GM21447 (cell line): ENCODE results near the gene UBXN2A.
"Not testable (repeated sequence)": the region's sequence is repeated elsewhere in the genome, so short reads cannot be mapped to it uniquely, and the experiment has no call there.

Source experiments
- ATAC-seq: cut with Tn5 transposase; IDR thresholded peaks from one replicate; pipeline ENCODE4 v1.9.1; 2021; ENCODE audit not compliant: unreplicated experiment

Gene UBXN2A

DNA sequence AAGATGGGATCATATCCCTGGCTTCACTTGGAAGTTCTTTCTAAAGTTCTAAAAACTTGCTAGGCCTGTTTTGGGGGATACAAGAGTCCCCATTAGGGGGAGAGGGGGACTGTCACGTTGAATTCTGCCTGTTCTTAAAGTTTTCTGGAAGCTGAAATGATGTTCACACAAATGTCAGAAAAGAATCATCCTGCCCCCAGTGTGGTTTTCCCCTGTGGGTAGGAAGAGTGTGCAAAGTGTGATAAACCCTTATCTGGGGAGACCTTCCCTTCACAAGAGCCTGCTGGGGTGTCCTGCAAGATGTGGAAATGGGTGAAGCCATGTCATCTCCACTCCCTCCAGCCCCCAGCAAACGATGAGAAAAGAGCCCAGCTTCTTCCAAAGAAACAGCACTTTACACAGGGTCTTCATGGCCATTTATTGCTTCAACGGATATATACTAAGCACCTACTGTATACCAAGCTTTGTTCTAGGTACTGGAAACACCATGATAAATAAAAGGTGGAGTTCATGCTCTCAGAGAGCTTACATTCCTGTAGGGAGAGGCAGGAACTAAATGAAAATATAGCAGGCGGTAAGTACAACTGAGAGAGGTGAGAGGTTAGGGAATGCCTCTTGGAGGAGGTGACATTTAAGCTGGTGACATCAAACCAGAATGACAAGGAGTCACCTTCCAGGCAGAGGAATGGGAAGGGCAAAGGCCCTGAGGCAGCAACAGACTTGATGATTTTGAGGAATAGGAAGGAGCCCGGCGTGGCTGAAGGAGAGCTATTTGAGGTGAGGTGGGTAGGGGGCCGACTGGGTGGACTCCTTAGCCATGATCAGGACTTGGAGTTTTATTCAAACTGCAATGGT, 71.2 kb downstream of the UBXN2A start:
- ATAC-seq, result no peak

- ATAC-seq, result no peak
Observed at GRCh38 chr2:24012521-24013188, 72.4 kb downstream of the UBXN2A start.

DNA sequence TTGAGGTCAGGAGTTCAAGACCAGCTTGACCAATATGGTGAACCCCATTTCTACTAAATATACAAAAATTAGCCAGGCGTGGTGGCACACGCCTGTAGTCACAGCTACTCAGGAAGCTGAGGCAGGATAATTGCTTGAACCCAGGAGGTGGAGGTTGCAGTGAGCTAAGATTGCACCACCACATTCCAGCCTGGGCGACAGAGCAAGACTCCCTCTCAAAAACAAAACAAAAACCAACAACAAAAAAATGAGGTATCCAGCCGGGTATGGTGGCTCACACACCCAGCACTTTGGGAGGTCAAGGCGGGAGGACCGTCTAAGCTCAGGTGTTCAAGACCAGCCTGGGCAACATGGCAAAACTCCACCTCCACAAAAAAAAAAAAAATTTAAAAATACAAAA, 74.6 kb downstream of the UBXN2A start:
- not testable (repeated sequence) for ATAC-seq

DNA sequence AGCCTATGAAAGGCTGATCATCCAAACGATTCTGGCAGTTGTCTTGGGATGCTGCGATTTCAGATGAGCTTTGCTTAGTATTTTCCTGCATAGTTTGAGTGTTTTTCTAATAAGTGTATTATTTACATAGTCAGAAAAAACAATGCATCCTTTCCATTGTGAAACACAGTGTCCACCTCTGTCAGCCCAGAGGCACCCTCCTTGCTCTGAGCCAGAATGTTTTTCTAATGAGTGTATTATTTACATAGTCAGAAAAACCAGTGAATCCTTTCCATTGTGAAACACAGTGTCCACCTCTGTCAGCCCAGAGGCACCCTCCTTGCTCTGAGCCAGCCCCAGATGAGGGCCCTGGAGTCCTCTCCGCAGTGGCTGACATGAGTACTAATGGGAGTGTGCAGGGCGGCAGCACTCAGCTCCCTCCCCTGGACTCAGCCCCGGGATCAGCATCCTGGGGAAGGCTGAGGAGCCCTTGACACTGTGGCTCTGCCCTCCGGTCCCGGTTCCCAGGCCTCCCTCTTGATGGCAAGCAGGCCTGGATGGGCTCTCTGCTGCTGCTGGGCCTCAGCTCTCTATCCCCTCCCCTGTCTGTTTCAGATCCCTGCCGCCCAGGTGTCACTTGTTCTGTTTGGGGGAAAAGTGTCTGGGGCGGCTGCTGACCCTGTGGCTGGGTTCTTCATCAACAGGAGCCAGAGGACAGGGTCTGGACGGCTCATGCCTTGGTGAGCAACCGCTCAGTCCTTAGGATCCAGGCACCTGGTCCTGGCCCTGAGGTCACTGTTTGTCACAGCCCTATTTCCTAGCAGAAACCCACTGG, 75.5 kb downstream of the UBXN2A start:
- ATAC-seq, result no peak

DNA sequence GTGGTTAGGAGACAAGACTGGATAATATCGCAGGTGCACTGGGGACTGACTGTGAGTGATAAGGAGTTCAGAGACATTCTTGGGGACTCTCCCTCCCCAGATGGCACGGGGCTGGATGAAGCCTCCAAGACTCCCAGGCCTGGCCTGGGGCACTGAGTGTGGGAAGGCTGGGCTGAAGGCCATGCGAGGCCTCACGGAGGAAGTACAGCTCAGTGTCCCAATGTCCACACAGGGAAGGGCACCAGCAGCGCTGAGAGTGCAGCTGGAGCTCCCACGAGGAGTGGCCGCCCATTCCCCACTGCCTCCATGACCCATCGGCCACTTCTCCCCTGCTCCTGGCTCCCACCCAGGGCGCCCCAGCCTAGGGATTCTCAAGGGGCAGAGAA, 76.1 kb downstream of the UBXN2A start:
- ATAC-seq, result no peak

DNA sequence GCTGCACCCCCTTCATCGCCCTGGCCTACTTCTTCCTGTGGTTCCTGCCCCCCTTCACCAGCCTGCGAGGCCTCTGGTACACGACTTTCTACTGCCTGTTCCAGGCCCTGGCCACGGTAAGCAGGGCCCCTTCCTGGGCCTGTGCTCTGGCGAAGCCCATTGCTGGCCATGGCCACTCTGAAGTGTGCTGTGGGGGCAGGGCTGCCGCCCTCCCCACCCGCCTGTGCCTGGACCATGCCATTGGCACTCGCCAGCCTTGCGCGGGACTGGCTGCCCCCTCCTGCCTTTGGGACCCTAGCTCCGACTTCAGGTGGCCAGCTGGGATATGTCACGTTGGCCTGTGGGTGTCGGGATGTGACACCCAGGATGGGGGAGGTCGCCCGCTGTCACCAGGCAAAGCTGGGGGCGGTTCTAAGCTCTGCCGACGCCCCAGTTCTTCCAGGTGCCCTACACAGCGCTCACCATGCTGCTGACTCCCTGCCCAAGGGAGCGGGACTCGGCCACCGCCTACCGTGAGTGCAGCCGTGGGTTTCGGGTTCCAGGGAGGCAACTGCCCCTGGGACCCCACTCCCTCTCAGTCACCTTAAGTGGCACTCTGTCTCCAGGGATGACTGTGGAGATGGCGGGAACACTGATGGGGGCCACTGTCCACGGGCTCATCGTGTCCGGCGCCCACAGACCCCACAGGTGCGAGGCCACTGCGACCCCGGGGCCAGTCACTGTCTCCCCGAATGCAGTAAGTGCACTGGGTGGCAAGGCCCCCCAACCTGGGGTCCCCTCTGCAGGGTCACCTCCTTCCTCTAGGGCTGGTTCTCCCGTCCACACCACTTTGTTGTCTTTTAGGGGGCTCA, 76.8 kb downstream of the UBXN2A start:
- ATAC-seq, result no peak

- no peak for ATAC-seq
Observed at GRCh38 chr2:24017711-24018110, 77.4 kb downstream of the UBXN2A start.

DNA sequence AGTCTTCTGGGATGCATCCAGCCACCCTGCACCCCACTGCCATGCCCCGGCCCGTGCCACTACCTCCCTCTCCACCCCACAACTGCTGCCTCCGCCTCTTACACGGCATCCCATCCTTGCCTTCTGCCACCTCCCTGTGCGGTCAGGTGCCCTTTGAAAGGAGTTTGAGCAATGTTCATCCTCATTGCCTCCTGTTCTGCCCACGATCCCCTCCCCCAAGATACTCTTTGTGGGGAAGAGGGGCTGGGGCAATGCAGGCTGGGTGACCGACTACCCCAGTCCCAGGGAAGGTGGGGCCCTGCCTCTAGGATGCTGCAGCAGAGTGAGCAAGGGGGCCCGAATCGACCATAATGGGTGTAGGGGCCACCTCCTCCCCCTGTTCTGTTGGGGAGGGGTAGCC, 78.0 kb downstream of the UBXN2A start:
- no peak for ATAC-seq

DNA sequence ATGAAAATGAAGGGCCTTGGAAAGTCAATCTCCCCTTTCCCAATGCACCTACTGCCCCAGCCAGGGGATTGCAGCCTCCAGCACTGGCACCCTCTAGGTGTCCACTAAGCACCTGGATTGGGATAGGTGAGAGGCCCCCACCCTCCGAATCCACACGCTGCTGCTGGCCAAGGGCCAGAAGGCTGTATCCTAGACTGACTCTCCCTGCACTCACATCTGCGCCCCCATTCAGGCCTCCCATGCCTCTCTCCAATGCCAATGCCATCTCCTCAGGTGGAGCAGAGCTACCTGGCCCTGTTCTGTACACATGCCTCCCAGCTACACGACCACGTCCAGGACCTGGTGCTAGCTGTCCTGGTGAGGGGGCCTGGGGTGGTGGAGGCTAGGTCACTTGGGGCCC, 79.5 kb downstream of the UBXN2A start:
- no peak for ATAC-seq

DNA sequence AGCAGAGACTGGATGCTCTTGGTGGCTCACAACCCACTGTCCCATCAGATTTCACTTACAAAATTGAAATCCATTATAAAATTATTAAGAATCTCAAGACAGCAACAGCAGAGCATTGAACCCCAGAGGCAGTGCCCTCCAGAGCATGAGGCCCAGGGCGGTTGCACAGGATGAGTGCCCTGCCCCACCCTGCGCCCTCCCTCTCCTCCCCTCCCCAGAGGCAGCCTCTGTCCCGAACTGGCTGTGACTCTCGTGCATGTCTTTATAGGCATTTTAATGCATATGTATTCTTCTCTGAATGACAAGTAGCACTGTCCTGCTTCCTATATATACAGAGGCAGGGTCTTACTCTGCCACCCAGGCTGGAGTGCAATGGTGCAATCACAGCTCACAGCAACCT, 80.0 kb downstream of the UBXN2A start:
- ATAC-seq, result no peak

DNA sequence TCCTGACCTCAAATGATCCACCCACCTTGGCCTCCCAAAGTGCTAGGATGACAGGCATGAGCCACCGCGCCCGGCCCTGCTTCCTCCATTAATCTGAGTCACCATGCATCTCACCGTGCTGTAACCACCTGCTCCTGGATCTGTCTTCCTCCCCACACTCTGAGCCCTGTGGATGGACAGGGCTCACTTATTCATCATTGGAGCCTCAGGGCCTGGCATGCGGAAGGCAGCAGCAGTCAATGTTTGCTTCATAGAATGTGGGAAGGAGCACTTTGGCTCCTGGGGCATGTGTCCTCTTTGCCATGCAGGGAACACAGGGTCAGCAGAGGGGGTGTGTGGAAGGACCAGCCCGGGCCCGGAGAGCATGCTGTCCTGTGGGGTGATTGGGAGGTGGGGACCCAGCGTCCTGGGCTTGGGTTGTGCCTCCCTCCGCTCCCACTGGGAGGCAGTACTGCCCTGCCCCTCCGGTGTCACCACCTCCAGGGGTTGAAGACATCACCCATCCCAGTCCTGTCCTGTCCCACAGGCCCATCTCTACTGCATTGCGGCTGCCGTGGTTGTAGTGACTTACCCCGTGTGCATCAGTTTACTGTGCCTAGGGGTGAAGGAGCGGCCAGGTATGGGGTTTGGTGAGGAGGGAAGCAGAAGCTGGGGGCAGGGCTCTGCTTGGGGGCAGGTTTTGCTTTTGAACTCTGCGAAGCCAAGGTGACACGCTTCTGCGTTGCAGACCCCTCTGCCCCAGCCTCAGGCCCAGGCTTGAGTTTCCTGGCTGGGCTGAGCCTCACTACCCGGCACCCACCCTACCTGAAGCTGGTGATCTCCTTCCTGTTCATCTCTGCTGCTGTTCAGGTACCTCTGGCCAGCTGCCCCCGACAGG, 81.1 kb downstream of the UBXN2A start:
- ATAC-seq, result no peak

DNA sequence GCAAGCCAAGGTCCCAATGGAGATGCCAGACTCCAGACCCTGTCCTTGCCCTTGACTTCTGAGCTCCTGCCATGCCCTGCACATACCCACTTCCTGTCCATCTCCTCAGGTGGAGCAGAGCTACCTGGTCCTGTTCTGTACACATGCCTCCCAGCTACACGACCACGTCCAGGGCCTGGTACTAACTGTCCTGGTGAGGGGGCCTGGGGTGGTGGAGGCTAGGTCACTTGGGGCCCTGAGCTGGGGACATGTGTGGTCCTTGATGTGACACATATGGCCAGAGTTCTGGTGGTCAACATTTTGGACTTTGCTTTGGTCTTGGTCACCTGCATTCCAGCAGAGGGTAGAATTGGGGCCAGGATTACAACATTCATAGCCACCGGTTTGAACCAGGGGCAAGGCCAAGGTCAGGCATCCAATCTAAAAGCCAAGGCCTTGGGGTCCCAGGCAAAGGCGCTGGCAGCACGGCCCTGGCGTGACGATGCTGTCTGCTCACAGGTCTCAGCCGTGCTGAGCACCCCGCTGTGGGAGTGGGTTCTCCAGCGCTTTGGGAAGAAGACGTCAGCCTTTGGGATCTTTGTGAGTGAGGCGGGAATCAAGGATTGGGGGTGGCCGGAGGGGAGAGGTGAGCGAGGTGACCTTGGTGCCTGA, 82.2 kb downstream of the UBXN2A start:
- no peak for ATAC-seq

GRCh38 chr2:24022975-24023575, 82.8 kb downstream of the UBXN2A start:
- ATAC-seq, result no peak

GRCh38 chr2:24024018-24024417, 83.8 kb downstream of the UBXN2A start:
- no peak for ATAC-seq

- ATAC-seq, result no peak
Observed at GRCh38 chr2:24024996-24025663, 84.9 kb downstream of the UBXN2A start.

- ATAC-seq, result no peak
Observed at GRCh38 chr2:24026233-24026632, 86.0 kb downstream of the UBXN2A start.

- no peak for ATAC-seq
Observed at GRCh38 chr2:24038786-24039499, 98.7 kb downstream of the UBXN2A start.

DNA sequence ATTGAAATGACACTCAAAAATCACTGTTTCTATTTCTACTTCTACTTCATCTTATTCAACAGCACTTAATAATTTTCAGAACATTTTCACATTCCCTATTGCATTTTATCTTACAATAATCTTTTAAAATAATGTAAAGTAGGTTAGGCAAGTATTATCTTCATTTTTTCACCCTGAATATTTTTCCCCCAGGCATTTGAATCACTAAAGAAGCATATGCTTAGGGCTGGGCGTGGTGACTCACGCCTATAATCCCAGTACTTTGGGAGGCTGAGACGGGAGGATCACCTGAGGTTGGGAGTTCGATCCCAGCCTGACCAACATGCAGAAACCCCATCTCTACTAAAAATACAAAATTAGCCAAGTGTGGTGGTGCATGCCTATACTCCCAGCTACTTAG, 100.2 kb downstream of the UBXN2A start:
- no peak for ATAC-seq
